ENCODE measurements around the gene GPR63.

GPR63 gene

DNA sequence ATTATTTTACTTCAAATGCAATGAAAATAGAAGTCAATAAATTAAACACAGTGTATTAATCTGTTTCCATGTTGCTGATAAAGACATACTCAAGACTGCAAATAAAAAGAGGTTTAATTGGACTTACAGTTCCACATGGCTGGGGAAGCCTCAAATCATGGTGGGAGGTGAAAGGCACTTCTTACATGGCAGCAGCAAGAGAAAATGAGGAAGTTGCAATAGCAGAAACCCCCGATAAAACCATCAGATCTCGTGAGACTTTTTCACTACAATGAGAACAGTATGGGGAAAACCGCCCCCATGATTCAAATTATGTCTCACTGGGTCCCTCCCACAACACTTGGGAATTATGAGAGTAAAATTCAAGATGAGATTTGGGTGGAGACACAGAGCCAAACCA, 82.2 kb downstream of the GPR63 start:
- FAIRE-seq, result no peak

DNA sequence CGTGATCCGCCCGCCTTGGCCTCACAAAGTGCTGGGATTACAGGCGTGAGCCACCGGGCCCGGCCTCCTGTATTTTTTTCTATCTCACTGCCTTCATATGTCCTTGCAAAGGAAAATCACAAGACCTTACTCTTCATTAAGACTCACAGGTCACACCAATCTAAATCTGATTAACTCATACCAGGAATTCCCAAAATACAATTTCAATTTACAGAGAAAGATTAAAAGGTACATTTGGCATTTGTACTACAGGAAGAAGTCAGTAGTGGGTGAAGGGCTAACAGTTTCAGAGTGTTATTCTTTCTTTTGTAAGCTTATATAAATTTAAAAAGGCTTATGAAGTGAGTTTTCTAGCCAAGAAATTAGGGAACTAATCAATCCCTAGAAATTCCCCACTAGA, 87.4 kb downstream of the GPR63 start:
- no peak for FAIRE-seq

All from colon (tissue), 2 donors.